Measurements from ENCODE around the gene MTMR11. TPM values are rescaled to one million over a fixed set of nuclear protein-coding genes. Genes with fewer than 3 reads are reported as not detected.
"Not testable (repeated sequence)": the region's sequence is repeated elsewhere in the genome, so short reads cannot be mapped to it uniquely, and the experiment has no call there.

The MTMR11 gene
- total and polyA plus RNA-seq, 3 donors from 2014 or later, result 20.5 to 50.4 (median 39.8) TPM

- WGBS, 2 donors, result 75 to 83% methylated on average over 6 of the region's 6 CpGs
- no peak for DNase-seq
- H3K36me3 ChIP-seq (ENCODE audit: low read depth, missing control alignments), result no peaks in the 10 kb centered on the region
- H3K4me1 ChIP-seq, result no peaks in the 10 kb centered on the region
- no peak overlapping the region for H3K27ac ChIP-seq
- no peak for TF ChIP-seq POLR2A (IDR thresholded peaks at IDR 0.05)
- no peak for TF ChIP-seq CTCF (IDR thresholded peaks at IDR 0.05)
- no peak overlapping the region for H3K4me3 ChIP-seq
- no peaks in the 10 kb centered on the region for H3K9me3 ChIP-seq
- intact Hi-C loops (cut with DNase I; ENCODE audit: low total_unique reads), result no loop called here
- H3K27me3 ChIP-seq, result no peaks in the 10 kb centered on the region
These were observed 13.2 kb upstream of the MTMR11 start for GRCh38 chr1:149949911-149950310.

GRCh38 chr1:149945206-149945605 lies 8.5 kb upstream of the MTMR11 start:
- Histone ChIP-seq H3K27me3 (no peaks in the 10 kb centered on the region), H3K27ac (peak overlapping the region; percentile 53 to 68), H3K4me3 (no peak overlapping the region), H3K9me3 (no peaks in the 10 kb centered on the region), H3K36me3 (ENCODE audit: low read depth, missing control alignments) (no peaks in the 10 kb centered on the region), H3K4me1 (peaks cover 8% of the 10 kb centered on the region)
- WGBS, 2 donors, result 57 to 78% methylated on average over 4 of the region's 4 CpGs
- intact Hi-C loops (cut with DNase I; ENCODE audit: low total_unique reads), result no loop called here
- DNase-seq, result peak; percentile 84
- TF ChIP-seq CTCF (IDR thresholded peaks at IDR 0.05), result no peak
- TF ChIP-seq POLR2A (IDR thresholded peaks at IDR 0.05), result no peak

- H3K9me3 ChIP-seq, result no peaks in the 10 kb centered on the region
- no peak for TF ChIP-seq POLR2A (IDR thresholded peaks at IDR 0.05)
- TF ChIP-seq CTCF (IDR thresholded peaks at IDR 0.05), result no peak
- peaks cover 24% of the 10 kb centered on the region for H3K4me1 ChIP-seq
- H3K27me3 ChIP-seq, result no peaks in the 10 kb centered on the region
- no peak for DNase-seq
- H3K27ac ChIP-seq, result peak overlapping the region; percentile 45 to 68
- H3K36me3 ChIP-seq (ENCODE audit: low read depth, missing control alignments), result no peaks in the 10 kb centered on the region
- intact Hi-C loops (cut with DNase I; ENCODE audit: low total_unique reads), result no loop called here
- 47 to 49% methylated on average over 3 of the region's 3 CpGs for WGBS, 2 donors
- H3K4me3 ChIP-seq, result no peak overlapping the region
These were observed 6.2 kb upstream of the MTMR11 start for GRCh38 chr1:149942885-149943284.

- H3K27me3 ChIP-seq, result no peaks in the 10 kb centered on the region
- intact Hi-C loops (cut with DNase I; ENCODE audit: low total_unique reads), result no loop called here
- no peaks in the 10 kb centered on the region for H3K9me3 ChIP-seq
- TF ChIP-seq POLR2A (IDR thresholded peaks at IDR 0.05), result no peak
- TF ChIP-seq CTCF (IDR thresholded peaks at IDR 0.05), result no peak
- no peaks in the 10 kb centered on the region for H3K36me3 ChIP-seq (ENCODE audit: low read depth, missing control alignments)
- no peak overlapping the region for H3K4me3 ChIP-seq
- peaks cover 29% of the 10 kb centered on the region for H3K4me1 ChIP-seq
- WGBS, 2 donors, result 37 to 43% methylated on average over 5 of the region's 5 CpGs
- no peak for DNase-seq
- H3K27ac ChIP-seq, result peak overlapping the region; percentile 2 to 68
These were observed 5.5 kb upstream of the MTMR11 start for GRCh38 chr1:149942207-149942606.

- Histone ChIP-seq H3K36me3 (ENCODE audit: low read depth, missing control alignments) (no peaks in the 10 kb centered on the region), H3K4me3 (no peak overlapping the region), H3K4me1 (peaks cover 42% of the 10 kb centered on the region), H3K27me3 (no peaks in the 10 kb centered on the region), H3K9me3 (no peaks in the 10 kb centered on the region), H3K27ac (peak overlapping the region in 1 of 2 donors; percentile 72)
- no peak for DNase-seq
- 85 to 90% methylated on average over 3 of the region's 3 CpGs for WGBS, 2 donors
- intact Hi-C loops (cut with DNase I; ENCODE audit: low total_unique reads), result no loop called here
- TF ChIP-seq POLR2A (IDR thresholded peaks at IDR 0.05) (no peak), CTCF (IDR thresholded peaks at IDR 0.05) (no peak)
These were observed 3.7 kb upstream of the MTMR11 start for GRCh38 chr1:149940427-149940826.

GRCh38 chr1:149938668-149939003 lies 2.0 kb upstream of the MTMR11 start:
- peak overlapping the region; percentile 66 to 72 for H3K27ac ChIP-seq
- DNase-seq; intact Hi-C loops (cut with DNase I; ENCODE audit: low total_unique reads); H3K27me3 ChIP-seq; H3K4me3 ChIP-seq; H3K36me3 ChIP-seq (ENCODE audit: low read depth, missing control alignments); H3K9me3 ChIP-seq: not testable (repeated sequence)
- peaks cover 40% of the 10 kb centered on the region for H3K4me1 ChIP-seq
- 44 to 56% methylated on average over 13 of the region's 13 CpGs for whole genome bisulfite sequencing, 2 donors
